Middle frontal gyrus (tissue), 1 donor: ENCODE results near the gene SPINT1.

Experiments used
- DNase-seq: peaks from one replicate; pipeline ENCODE4 v3.0.0-alpha.2; 2015; ENCODE audit warnings: low spot score; ENCODE audit errors: extremely low spot score

Gene SPINT1

DNA sequence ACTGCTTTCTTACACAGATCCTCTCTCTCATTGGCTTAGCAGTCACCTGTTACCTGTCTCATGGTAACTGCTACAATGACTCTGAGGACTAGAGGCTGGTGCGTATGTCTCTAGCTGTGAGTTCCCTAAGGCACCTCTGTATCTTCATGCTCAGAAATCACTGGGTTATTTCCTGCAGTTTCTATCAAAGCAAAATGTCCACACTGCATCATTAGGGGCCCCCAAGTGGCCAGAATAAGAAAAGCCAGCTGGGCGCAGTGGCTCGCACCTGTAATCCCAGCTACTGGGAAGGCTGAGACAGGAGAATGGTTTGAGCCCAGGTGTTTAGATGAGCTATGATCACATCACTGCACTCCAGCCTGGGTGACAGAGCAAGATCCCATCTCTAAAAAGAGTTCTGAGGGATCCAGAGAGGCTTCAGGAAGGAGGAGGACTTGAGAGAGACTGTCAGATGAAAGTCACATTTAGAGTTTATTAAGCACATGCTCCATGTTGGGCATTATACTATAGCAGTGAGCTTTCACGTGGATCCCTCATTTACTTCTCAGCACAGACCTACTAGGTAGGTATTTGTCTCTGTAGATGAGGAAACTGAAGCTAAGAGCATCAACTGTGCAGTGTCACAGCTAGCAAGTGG is 48.1 kb downstream of the SPINT1 start:
- DNase-seq, result no peak

DNA sequence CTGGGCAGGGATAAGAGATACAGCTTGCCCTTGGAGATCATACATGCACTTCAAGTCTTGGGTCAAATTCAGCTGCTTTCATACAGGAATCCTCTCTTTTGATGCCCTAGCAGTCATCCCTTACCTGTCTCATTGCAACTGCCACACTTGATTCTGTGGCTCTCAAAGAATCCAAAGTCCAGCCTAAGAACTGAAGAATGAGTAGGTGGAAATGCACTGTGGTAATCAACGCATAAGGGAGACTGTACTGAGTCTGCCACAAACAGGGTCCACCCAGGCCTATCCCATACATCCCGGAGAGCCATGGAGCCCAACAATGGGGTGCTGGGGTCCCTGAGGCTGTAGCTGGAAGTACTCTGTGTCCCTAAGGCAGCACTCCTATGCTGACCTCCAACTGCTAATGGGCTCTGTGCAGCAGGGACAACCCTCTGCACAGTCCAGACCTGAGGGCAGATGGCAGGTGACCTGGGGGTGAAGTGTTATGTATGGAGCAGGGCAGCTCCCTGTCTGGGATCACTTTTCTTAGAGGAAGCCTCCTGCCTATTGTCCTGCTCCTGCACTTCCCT is 48.7 kb downstream of the SPINT1 start:
- DNase-seq, result no peak

DNA sequence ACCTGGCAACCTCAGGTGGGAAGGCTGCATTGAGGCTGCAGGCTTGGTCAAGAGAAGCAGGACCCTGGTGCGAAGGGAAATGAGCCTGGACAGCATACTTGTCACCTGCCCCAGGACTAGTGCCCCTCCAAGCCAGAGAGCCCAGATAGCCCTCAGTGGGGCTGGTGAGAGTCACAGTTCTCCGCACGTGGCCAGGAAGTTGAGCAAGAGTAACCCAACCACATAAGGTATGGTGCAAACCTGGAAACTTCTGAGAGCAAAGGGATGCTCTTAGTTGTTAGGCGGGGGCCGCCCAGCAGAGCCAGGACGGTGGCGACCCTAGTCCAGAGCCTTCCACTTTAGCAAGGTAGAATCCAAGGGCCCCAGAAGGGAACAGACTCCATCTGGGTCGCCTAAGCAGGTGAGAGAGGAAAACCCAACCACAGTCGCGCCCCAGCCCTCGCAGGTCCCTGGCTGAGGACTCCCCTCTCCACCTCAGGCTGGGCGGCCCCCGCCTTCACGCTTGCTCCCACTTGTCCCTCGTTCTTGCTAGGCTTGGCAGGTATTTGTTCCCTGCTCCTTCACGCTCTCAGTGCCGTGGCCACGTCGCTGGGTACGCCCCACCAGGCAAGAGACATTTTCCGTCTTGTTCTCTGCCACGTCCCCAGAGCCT is 49.3 kb downstream of the SPINT1 start:
- no peak for DNase-seq

DNA sequence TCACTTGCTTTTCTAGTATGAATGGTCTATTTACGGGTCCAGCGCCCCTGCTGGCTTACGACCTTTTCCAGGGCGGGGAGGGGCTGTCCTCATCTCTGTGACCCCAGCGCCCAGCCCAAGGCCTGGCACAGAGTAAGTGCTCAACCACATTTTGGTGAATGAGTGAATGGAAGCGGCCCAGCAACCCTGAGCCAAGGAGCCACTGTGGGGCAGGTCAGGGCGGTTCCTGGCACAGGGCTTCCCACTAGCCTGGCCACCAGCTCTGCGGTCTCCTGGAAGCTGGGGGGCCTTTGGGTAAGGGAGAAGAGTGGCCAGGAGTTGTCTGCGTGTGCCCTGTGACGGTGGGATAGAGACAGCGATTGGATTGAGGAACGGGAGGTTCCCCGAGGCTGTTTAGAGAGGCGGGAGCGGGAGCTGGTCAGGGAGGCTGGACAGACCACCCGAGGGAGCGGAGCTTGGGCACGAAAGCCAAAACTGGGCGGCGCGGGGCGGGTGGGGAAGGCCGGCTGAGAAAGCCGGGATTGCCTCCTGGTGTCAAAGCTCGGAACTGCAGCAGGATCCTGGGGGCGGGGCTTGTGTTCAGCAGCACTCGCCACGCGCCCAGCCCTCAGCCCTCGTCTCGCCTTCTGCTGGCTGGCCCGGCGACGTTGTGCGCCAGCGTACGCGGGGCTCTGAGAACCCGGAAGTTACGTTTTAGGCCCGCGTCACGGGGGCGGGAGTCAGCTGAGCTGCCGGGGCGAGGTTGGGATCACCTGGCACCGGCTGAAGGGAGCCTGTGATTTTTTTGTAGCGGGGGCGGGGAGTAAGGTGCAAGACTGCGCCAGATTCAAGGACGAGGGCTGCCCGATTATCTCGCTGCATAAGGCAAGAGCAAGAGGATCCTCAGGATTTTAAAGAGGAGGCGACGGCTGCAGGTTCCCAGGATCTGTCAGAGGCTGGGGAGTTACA is 50.2 kb downstream of the SPINT1 start, which contains the start of gene VPS18:
Gene VPS18, plus strand, starts transcription at position 718 of the 948 bp plus-strand sequence. CDS start 319 bp downstream, outside the sequence.
- peak; percentile 98 for DNase-seq

DNA sequence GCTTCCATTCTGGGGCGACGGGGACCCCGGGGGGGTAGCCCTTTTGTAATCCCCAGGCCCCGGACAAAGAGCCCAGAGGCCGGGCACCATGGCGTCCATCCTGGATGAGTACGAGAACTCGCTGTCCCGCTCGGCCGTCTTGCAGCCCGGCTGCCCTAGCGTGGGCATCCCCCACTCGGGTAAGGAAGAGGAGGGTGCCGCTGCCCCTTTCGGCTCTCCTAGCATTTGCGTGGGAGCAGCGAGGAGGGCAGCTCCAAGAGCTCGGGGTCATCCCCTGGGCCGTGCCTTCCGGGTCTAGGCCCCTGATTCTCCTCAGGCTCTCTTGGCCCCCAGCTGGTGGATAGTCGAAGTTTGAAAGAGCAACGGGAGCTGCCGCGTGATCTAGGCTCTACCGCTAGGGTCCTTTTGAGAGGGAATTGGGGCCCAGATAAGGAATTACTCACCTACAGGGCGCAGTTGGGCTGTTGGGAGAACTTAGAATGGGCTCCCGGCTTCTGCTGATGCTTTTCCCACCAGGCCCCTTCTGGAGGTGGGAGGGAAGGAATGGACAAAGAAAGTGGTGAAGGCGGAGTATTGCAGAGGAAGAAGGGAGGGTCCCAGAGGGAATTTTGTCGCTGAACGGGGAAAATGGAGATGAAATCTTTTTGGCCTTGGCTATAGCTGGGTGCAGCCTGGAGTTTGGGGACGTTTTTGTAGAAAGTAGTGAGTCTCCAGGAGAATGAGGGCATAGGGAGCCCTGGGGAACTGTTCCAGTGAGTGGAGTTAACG is 51.0 kb downstream of the SPINT1 start:
- no peak for DNase-seq

DNA sequence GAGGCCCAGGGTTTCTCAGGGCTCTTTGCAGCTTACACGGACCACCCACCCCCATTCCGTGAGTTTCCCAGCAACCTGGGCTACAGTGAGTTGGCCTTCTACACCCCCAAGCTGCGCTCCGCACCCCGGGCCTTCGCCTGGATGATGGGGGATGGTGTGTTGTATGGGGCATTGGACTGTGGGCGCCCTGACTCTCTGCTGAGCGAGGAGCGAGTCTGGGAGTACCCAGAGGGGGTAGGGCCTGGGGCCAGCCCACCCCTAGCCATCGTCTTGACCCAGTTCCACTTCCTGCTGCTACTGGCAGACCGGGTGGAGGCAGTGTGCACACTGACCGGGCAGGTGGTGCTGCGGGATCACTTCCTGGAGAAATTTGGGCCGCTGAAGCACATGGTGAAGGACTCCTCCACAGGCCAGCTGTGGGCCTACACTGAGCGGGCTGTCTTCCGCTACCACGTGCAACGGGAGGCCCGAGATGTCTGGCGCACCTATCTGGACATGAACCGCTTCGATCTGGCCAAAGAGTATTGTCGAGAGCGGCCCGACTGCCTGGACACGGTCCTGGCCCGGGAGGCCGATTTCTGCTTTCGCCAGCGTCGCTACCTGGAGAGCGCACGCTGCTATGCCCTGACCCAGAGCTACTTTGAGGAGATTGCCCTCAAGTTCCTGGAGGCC is 55.8 kb downstream of the SPINT1 start:
- no peak for DNase-seq

DNA sequence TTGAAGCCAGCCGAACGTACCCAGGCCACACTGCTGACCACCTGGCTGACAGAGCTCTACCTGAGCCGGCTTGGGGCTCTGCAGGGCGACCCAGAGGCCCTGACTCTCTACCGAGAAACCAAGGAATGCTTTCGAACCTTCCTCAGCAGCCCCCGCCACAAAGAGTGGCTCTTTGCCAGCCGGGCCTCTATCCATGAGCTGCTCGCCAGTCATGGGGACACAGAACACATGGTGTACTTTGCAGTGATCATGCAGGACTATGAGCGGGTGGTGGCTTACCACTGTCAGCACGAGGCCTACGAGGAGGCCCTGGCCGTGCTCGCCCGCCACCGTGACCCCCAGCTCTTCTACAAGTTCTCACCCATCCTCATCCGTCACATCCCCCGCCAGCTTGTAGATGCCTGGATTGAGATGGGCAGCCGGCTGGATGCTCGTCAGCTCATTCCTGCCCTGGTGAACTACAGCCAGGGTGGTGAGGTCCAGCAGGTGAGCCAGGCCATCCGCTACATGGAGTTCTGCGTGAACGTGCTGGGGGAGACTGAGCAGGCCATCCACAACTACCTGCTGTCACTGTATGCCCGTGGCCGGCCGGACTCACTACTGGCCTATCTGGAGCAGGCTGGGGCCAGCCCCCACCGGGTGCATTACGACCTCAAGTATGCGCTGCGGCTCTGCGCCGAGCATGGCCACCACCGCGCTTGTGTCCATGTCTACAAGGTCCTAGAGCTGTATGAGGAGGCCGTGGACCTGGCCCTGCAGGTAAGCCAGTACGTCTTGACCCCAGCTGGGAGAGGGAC is 56.6 kb downstream of the SPINT1 start:
- DNase-seq, result no peak

DNA sequence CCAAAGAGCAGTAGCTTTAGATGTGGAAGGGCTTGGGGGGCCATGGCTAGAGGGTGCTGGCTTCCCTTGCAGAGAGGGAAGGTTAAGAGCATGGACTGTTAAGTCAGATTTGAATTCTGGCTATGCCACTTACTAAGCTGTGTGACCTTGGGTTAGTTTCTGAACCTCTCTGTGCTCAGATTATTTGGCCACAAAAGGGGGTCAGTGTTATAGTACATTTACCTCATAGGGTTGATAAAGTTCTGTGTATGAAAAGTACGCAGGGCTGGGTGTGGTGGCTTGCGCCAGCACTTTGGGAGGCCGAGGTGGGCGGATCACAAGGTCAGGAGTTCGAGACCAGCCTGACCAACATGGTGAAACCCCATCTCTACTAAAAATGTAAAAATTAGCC is 57.2 kb downstream of the SPINT1 start:
- DNase-seq, result no peak

DNA sequence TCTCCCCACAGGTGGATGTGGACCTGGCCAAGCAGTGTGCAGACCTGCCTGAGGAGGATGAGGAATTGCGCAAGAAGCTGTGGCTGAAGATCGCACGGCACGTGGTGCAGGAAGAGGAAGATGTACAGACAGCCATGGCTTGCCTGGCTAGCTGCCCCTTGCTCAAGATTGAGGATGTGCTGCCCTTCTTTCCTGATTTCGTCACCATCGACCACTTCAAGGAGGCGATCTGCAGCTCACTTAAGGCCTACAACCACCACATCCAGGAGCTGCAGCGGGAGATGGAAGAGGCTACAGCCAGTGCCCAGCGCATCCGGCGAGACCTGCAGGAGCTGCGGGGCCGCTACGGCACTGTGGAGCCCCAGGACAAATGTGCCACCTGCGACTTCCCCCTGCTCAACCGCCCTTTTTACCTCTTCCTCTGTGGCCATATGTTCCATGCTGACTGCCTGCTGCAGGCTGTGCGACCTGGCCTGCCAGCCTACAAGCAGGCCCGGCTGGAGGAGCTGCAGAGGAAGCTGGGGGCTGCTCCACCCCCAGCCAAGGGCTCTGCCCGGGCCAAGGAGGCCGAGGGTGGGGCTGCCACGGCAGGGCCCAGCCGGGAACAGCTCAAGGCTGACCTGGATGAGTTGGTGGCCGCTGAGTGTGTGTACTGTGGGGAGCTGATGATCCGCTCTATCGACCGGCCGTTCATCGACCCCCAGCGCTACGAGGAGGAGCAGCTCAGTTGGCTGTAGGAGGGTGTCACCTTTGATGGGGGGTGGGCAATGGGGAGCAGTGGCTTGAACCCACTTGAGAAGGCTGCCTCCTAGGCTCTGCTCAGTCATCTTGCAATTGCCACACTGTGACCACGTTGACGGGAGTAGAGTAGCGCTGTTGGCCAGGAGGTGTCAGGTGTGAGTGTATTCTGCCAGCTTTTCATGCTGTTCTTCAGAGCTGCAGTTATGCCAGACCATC is 59.0 kb downstream of the SPINT1 start:
- no peak for DNase-seq

DNA sequence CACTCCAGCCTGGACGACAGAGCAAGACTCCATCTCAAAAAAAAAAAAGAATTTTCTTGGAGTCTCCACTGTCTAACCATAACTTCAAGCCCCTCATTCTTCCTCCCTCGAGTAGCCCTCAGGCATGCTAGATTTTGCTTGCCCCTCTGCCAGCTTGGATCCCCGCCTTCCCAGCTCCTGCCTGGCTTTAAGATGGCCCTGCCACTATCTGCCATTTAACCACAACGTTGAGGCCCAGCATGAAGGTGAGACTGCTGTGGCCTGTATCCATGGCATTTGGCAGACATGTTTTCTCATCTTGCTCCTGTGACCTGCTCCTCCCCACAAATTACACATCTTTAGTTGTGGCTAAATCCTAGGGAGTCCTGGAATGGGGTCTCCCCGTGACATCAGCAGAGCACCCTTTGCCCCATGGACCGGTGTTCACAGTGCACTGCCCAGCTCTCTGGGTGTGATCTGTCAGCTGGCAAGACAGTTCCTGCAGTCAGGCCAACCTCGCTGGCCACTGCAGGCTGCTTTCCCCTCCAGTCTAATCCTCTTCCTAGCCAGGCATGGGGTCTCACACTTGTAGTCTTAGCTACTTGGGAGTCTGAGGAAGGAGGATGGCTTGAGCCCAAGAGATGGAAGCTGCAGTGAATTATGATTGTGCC is 60.8 kb downstream of the SPINT1 start:
- DNase-seq, result no peak

DNA sequence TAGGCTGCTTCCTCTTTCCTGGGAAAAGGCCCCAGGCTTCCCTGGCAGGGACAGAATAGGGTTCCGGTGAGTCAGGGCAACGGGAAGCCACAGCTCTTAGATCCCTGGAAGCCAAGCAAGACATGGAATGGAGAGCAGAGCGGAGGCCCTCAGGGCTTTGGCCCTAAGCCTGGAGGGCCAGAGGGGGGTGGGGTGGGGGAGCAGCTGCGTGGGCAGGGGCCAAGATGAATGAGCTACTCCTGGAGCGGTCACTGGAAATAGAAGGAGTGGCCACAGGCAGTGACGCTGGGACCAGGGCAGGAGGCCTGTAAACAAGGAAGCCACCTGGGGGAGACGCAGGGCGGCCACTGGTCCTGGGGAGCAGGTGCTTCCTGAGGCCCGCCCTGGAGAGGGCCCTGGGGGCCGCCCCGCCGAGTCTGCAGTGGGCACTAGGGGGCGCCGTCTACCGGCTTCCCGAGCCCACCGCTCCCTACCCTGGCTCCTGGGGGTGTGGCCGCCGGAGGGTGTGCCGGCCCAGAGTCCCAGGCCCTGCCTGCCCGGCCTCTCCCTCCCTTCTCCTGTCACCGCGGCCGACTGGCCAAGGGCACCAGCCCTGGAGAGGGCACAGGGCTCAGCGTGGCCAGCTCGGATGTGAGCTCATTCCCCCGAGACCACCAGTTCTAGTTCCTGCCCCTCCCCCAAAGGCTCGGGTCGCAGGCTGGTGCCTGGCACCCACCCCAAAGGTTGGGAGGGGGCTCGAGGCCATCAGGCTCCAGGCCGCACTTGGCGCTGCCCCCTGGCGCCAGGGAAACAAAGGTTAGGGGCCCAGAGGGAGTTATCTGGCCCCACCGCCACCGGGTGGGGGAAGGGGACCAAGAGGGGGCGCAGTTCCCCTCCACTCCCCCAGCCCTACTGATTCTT is 62.5 kb downstream of the SPINT1 start:
- DNase-seq, result no peak

DNA sequence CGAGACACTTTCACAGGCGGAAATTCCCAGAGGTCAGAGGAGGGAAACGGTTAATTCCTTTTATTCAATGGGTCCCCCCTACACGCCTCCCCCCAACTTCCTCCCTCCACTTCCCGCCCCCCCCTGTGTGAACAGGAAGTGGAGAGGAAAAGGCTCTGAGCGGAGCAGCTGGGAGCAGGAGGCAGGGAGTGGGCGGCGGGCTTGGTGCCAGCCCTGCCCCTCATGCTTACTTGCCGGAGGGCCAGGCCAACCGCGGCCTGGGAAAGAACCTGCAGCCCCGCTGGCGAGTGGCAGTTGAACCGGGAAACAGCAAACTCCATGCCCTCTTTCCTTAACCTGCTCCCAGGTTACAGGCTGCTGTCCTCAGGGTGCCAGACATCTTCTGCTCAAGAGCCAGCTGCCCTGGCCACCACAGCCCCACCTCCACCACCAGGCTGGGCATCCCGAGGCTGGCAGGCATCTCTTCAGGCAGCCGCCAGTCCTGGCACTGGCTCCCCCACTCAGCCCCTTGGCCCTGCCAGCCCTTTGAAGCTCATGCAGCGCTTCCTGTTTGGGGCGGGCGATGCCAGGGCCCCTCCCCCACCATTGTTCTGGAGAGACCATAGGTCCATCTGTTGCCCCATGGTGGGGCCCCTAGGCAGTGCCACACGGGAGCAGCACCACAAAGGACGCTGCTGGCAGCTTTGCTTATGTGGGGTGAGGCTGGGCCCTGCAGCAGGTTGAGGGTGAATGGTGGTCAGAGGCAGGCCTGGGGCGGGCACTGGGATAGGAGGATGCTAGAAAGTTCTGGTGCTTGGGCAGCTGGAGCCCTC is 63.3 kb downstream of the SPINT1 start:
- DNase-seq, result no peak
